ENCODE measurements around the gene STK11.

The STK11 gene

GRCh38 chr19:1250437-1251260 is 45.1 kb downstream of the STK11 start:
- DNase-seq (ENCODE audit: low spot score), result peak; percentile 52

DNA sequence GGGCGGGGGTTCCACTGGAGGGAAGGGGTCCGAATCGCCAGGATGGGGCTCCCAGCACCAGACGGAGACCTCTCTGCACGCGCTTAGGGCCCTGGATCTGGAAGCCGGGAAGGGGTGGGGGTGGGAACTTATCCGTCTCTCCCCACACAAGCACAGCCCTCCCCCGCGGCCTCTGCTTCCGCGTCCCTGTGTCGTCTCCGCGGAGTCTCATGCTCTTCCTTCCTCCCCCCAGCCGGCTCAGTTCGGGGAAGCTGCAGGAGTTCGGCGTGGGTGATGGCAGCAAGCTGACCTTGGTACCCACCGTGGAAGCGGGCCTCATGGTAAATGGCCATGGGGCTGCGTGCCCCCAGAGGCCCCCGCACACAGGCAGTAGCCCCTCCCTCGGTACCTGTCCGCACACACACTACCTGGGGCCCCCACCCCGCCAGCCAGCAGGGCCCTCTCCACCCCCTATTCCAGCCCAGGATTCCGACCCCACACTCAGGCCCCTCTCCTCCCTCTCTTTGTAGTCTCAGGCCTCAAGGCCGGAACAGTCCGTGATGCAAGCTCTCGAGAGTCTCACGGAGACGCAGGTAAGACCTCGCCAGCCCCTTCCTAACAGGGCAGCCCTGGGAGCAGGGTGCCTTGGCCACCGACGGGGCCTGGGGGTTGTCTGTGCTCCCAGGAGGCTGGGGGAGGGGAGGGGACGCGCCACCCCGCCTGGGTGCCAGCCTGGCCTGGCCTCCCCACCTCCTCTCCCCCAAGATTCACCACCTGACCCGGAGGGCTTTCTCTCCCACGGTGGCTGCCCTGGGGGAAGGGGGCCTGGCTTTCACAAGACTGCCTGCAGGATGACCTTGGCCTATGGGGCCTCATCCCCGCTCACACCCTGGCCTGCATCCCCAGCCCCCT is 46.0 kb downstream of the STK11 start:
- DNase-seq (ENCODE audit: low spot score), result peak; percentile 60

- DNase-seq (ENCODE audit: low spot score), result peak; percentile 83
These were observed 46.7 kb downstream of the STK11 start for GRCh38 chr19:1252221-1252820.

- DNase-seq (ENCODE audit: low spot score), result peak; percentile 82
These were observed 47.4 kb downstream of the STK11 start for GRCh38 chr19:1252821-1253513.

GRCh38 chr19:1253514-1254080 is 48.0 kb downstream of the STK11 start:
- DNase-seq (ENCODE audit: low spot score), result no peak

DNA sequence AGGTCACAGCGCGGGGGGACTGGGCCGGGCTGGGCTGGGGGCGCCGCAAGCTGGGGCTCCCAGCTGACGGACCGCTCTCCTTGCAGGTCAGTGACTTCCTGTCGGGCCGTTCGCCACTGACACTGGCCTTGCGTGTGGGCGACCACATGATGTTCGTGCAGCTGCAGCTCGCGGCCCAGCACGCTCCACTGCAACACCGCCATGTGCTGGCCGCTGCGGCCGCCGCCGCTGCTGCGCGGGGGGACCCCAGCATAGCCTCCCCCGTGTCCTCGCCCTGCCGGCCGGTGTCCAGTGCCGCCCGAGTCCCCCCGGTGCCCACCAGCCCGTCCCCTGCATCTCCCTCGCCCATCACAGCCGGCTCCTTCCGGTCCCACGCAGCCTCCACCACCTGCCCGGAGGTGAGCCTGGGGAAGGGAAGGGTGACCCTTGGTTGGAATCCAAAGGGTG is 48.5 kb downstream of the STK11 start:
- DNase-seq (ENCODE audit: low spot score), result no peak

DNA sequence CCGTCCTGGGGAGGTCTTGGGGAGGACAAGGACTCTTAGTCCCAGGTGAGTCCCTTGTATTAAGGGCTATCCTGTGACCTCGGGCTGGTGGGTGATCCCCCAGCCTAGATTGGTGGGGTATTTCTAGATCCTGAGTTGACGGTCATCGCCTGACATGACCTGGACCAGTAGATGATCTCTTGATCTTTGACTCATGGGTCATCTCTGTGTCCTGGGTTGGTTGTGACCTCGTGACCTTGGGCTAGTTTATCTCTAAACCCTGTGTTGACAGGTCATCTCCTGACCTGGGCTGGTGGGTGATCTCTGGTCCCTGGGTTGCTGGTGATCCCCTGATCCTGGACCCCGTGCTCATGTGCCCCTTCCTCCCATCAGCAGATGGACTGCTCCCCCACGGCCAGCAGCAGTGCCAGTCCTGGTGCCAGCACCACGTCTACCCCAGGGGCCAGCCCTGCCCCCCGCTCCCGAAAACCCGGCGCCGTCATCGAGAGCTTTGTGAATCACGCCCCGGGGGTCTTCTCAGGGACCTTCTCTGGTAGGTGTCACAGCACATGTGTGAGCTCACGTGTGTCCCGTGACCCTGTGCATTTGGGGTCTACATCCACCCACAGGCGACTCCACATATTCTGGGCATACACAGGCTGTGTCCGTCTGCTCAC is 49.1 kb downstream of the STK11 start:
- no peak for DNase-seq (ENCODE audit: low spot score)

GRCh38 chr19:1255186-1256161 is 49.9 kb downstream of the STK11 start:
- no peak for DNase-seq (ENCODE audit: low spot score)

DNA sequence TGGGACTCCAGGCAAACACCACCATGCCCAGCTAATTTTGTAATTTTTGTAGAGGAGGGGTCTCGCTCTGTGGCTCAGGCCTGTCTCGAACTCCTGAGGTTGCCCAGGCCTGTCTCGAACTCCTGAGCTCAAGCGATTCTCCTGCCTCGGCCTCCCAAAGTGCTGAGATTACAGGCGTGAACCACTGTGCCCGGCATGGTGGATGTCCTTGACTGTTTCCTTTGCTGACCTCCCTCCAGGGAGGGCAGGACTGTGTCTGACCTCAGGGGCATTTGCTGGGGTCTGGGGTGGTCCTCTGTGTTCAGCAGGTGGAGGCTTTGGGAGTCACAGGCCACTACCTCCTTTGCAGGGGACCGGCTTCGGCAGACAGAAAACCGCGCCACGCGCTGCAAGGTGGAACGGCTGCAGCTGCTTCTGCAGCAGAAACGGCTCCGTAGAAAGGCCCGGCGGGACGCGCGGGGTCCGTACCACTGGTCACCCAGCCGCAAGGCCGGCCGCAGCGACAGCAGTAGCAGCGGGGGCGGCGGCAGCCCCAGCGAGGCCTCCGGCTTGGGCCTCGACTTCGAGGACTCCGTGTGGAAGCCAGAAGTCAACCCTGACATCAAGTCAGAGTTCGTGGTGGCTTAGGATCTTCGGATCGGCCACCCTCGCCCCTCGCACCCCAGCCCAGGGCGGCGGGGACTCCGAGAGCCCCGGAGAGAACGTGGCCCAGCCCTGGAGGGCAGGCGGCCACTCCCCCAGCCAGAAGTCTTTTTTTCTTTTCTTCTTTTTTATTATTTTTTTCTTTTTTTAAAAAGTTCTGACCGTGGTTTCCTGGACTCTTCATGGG is 51.3 kb downstream of the STK11 start:
- DNase-seq (ENCODE audit: low spot score), result no peak

DNA sequence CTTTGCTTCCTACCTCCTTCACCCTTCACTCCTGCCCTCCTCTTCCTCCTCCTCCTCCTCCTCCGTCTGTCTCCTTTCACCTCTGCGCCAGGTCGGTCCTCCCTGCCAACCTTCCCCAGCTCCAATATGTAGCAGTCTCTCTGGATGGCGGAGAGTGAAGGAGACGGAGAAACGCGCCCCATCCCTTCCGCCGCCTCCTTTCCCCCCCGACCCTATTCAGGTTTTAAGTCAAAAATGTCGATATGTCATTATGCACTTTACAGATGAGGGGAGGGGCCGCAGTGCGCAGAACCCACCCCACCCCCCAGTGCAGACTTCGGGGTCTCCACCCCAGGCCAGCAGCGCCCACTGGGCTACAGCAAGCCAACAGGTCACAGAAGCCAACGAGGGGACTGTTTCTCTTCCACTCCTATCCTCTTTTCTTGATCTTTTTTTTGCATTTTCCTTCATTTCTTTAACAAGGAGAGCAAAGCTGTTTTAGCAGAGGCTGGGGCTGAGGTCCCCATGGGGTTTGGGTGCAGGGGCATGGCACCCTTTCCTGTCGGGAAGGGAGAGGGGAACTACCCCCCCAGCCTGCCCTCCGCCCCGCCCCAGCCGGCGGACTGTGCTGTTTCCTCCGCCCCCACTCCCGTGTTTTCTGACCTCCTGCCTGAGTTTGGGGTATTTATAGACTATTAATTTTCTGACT is 52.0 kb downstream of the STK11 start:
- DNase-seq (ENCODE audit: low spot score), result no peak

GRCh38 chr19:1258163-1258492 is 52.5 kb downstream of the STK11 start:
- DNase-seq (ENCODE audit: low spot score), result no peak

DNA sequence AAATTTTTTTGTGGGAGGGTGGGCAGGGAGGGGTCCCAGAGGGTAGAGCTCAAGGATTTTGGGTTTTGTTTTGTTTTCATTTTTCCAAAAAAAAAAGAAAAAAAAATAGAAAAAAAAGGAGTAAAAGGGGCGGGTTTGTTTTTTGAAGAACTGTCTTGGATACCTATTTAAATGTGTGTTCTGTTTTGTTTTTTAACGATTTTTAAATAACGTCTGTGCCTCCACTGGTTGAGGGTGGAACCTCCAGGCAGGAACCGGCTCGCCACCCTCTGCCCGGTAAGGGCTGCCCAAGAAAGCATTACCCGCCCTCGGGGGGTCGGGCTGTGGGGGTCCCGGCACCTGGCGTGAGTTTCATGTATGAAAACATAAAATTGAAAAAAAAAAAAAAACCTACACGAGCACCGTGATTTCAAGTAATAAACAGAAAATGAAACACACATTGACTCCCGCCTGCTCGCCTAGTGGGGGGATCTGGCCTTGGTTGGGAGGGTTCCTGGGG is 53.2 kb downstream of the STK11 start:
- no peak for DNase-seq (ENCODE audit: low spot score)

DNA sequence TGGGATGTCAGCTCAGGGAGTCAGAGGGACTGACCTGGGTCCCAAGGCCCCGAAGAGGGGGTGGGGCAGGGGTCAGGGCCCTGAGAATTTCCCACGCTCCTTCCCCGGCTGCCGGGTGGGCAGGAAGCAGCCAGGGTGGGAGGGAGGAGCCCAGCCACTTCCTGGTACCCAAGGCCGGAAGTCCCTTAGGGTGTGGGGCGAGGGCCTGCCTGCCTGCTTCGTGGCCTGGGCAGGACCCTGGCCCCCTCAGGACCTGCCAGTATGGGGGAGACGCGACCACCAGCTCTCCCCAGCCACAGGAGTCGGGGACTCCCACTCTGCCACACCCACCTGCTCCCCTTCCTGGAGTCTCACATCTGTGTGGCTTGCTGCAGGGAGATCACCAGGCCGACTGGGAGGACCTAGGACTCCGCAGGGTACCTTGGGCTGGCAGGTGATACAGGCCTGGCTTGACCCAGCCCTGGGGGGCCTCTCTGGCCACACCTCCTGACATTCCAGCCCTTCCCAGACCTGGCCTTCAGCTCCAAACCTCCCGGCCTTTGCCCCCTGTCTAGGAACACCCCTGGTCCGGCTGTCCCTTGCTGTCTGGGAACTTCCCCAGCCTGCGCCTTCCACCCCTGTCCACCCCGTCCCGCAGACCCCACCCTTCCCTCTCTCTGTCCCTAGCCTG is 53.8 kb downstream of the STK11 start:
- peak; percentile 72 for DNase-seq (ENCODE audit: low spot score)

- DNase-seq (ENCODE audit: low spot score), result peak; percentile 56
These were observed 54.5 kb downstream of the STK11 start for GRCh38 chr19:1259876-1260748.

- DNase-seq (ENCODE audit: low spot score), result peak; percentile 98
These were observed 55.4 kb downstream of the STK11 start for GRCh38 chr19:1260749-1261537.

GRCh38 chr19:1261538-1261797 is 55.9 kb downstream of the STK11 start:
- no peak for DNase-seq (ENCODE audit: low spot score)
